T1000 (cell line): ENCODE data around the gene CA7.
A peak's percentile ranks its signal among the peaks of the same experiment; 100 is the strongest.

Experiments used
- DNase-seq: peaks from one replicate; lab custom pipeline; 2025; ENCODE audit warnings: mixed read lengths; lab: John Stamatoyannopoulos, UW

The CA7 gene

GRCh38 chr16:66898933-66899309, 54.7 kb downstream of the CA7 start:
- no peak for DNase-seq

GRCh38 chr16:66899310-66899944, 55.2 kb downstream of the CA7 start:
- DNase-seq, result no peak

- DNase-seq, result peak; percentile 51
Measured at GRCh38 chr16:66899945-66900710, 55.9 kb downstream of the CA7 start.

GRCh38 chr16:66900721-66901441, 56.7 kb downstream of the CA7 start:
- DNase-seq, result no peak

- DNase-seq, result no peak
Measured at GRCh38 chr16:66901626-66902025, 57.4 kb downstream of the CA7 start.

- no peak for DNase-seq
Measured at GRCh38 chr16:66902648-66903543, 58.7 kb downstream of the CA7 start.
